GM18498 (cell line): ENCODE measurements around the gene SNRPA.
"Not testable (repeated sequence)": the region's sequence is repeated elsewhere in the genome, so short reads cannot be mapped to it uniquely, and the experiment has no call there.

ENCODE experiments used
- ATAC-seq: cut with Tn5 transposase; IDR thresholded peaks from one replicate; pipeline ENCODE4 v1.9.1; 2021; ENCODE audit warnings: mild to moderate bottlenecking, moderate library complexity; ENCODE audit not compliant: unreplicated experiment

Gene SNRPA

DNA sequence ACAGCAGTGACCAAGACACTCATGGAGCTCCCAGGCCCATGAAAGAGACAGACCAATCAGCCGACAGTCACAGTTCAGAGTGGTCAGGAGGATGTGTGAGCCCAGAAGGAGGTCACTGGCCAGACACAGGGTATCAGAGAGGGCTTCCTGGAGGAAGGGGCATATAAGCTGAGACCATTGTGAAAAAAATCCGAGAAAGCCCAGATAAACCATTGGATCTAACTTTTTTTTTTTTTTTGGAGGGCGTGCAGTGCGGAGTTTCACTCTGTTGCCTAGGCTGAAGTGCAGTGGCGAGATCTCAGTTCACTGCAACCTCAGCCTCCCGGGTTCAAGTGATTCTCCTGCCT lies 29.9 kb upstream of the SNRPA start:
- no peak for ATAC-seq

GRCh38 chr19:40721936-40722661 lies 28.9 kb upstream of the SNRPA start:
- no peak for ATAC-seq

DNA sequence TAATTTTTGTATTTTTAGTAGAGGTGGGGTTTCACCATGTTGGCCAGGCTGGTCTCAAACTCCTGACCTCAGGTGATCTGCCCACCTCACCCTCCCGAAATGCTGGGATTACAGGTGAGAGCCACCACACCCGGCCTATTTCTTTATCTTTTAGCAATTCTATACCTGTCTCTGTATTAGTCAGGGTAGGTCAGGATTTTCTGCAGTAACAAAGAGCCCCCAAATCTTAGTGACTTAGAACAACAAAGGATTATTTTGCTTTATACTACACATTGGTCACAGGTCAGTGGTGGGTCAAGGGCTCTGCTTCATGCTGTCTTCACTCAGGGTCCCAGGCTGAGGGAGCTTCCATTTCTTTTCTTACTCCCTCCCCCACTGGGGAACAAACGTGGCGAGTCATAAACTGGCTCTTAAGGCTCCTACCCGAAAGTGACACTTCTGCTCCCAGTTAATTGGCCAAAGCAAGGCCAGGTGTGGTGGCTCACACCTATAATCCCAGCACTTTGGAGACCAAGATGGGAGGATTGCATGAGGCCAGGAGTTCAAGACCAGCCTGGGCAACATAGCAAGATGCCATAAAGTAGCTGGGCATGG lies 27.2 kb upstream of the SNRPA start:
- no peak for ATAC-seq

DNA sequence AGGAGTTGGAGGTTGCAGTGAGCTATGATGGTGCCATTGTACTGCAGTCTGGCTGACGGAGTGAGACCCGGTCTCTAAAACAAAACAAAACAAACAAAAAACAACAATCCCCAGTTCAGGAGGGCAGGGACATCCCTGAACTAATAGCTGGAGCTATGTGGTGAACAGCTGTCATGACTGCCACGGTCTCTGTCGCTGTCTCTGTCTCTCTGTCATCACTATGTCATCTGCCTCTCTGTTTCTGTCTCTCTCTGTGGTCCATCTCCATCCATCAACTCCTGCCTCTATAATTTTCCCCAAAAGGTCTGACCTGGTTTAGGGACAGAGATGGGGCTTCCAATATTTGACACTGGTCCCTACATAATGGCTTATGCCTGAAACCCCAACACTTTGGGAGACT lies 26.7 kb upstream of the SNRPA start:
- ATAC-seq: no peak

DNA sequence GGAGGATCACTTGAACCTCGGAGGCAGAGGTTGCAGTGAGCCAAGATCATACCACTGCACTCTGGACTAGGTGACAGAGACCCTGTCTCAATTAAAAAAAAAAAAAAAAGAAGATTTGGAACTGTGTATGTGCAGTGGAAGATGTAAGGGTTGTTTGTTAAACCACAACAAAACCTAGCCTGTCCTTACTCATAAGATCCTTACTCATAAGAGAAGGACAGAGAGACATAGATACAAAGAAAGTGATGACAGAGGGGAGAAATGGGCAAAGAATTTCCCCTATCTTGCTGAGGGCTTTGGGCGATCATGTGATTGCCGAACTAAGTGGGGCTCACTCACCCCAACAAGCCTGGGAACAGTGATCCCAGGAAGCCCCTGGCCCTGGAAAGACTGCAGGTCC lies 26.1 kb upstream of the SNRPA start:
- no peak for ATAC-seq

- ATAC-seq: no peak
Measured at GRCh38 chr19:40726279-40726678, 24.7 kb upstream of the SNRPA start.

DNA sequence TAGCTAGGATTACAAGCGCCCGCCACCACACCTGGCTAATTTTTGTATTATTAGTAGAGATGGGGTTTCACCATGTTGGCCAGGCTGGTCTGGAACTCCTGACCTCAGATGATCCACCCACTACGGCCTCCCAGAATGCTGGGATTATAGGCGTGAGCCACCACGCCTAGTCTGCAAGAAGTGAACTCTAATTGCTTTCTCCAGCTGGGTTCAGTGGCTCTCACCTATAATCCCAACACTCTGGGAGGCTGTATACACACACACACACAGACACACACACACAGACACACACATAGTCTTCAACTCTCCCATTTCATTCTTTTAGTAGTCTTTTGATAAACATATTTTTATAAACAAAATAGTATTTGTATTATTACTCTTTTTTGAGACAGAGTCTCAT lies 20.9 kb upstream of the SNRPA start:
- not testable (repeated sequence) for ATAC-seq

GRCh38 chr19:40732304-40732703 lies 18.7 kb upstream of the SNRPA start:
- not testable (repeated sequence) for ATAC-seq

DNA sequence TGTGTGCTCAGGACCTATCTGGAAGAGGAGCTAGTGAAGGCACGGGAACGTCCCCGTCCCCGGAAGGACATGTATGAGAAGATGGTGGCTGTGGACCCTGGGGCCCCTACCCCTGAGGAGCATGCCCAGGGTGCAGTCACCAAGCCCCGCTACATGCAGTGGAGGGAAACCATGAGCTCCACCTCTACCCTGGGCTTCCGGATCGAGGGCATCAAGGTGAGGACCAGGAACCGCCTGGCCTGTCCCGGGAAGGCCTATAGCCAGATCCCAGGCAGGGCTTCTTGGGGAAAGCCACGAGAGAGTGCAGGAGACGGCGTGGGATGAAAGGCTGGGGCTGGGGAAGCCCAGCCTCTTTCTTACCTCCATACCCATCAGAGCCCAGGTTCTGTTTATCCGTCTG lies 17.9 kb upstream of the SNRPA start:
- no peak for ATAC-seq

GRCh38 chr19:40735013-40735771 lies 15.8 kb upstream of the SNRPA start:
- no peak for ATAC-seq

DNA sequence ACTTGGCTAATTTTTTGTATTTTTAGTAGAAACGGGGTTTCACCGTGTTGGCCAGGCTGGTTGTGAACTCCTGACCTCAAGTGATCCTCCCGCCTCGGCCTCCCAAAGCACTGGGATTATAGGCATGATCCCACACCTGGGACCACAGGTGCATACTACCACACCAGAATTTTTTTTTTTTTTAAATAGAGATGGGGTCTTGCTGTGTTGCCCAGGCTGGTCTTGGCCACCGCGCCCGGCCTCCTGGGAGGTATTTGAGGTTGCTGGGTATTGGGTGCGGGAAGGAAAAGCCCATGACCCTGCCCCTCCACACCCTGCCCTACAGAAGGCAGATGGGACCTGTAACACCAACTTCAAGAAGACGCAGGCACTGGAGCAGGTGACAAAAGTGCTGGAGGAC lies 14.3 kb upstream of the SNRPA start:
- ATAC-seq: no peak

- ATAC-seq: no peak
Measured at GRCh38 chr19:40737102-40737644, 13.8 kb upstream of the SNRPA start.

GRCh38 chr19:40739030-40739839 lies 11.8 kb upstream of the SNRPA start:
- no peak for ATAC-seq

DNA sequence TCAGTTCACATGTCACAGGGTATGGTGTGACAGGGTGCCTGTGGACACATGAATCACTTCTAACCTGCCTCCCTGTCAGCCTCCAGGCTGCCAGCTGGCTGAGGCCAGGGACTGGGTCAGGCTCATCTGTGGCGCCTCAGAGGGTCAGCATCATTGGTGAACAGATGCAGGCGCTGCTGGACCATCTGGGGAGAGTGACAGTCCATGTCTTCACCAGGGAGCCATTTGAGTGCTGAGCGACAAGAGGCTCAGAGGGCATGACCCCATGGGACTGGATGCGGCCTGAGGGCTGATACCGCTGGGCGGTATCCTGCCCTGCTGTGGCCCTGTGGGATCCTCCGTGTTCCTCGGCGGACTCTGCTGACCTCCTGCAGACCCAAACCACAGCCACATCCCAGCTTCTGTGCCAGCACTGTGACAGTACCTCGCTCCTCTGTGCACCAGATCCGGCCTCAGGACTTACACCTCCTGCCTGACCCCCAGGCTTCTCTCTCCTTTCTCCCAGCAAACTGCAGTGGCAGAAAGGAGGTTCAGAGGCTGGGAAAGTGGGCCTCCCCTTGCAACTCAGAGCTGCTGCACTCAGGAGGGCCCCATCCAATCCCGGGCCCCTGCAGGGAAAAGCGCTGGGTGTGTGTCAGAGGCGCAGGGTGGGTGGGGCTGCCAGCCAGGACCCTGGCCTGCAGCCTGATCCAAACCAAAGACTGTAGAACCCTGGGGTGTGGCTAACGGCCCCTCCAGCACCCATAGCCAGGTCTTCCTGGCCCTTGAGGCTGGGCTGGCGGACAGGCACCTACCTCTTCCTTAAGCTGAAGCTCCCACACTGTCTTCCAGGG lies 10.9 kb upstream of the SNRPA start:
- ATAC-seq: no peak

- ATAC-seq: no peak
Measured at GRCh38 chr19:40740747-40741146, 10.3 kb upstream of the SNRPA start.

DNA sequence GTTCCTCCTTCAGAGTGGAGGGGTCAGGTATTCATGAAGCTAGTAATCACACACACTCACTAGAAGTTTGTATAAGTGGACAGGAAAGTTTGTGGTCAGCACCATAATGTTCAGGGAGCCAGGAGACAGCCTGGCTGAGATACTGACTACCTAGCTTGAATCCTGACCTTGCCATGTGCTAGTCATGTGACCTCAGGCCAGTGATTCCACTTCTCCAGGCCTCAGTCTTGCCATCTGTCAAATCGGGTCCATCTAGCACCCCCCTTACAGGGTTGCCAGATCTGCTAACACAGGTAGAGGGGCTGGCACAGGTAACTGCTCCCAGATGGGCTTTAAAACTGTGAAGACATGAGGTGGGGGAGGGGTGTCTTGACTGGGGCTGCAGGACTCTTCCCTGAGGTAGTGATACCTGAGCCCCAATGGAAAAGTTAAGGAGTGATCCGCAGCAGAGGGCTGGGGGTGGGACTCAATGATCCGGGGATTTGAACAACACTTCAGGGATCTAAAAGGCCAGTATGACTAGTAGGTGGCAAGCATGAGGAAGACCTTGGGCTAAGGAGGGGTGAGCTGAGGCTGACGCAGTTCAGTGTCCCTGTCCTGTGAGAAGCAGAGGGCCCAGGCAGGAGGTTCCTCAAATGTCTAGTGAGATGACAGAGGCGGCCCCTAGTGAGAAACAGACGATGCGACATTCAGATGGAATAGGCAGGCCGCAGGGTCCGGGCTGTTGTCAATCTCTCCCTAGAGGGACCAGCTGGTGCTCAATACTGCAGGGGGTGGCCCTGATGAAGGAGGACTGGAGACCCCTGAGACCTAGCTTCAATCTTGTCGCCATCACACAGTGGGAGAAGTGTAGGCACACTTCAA lies 9.2 kb upstream of the SNRPA start:
- ATAC-seq: no peak

GRCh38 chr19:40742477-40742876 lies 8.5 kb upstream of the SNRPA start:
- ATAC-seq: no peak

DNA sequence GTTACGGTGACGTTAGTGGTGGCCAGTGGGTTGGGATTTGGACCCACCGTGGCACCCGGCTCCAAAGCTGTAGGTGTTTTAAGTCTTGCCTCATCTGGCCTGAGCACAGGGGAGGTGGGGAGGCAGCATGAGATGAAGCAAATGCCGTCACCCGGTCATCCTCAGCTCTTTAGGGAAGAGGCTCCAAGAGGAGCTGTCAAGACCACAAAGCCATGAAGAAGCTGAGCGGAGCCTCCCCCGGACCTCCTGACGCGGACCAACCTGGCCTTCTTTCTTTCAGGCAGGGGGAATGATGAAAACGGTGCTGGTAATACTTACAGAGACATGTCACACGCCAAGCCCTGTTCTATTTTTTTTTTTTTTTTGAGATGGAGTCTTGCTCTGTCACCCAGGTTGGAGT lies 8.1 kb upstream of the SNRPA start:
- ATAC-seq: no peak

- no peak for ATAC-seq
Measured at GRCh38 chr19:40743926-40744325, 7.1 kb upstream of the SNRPA start.
